Measurements from ENCODE around the gene THRA.
"Not testable (repeated sequence)": the region's sequence is repeated elsewhere in the genome, so short reads cannot be mapped to it uniquely, and the experiment has no call there.

THRA gene

DNA sequence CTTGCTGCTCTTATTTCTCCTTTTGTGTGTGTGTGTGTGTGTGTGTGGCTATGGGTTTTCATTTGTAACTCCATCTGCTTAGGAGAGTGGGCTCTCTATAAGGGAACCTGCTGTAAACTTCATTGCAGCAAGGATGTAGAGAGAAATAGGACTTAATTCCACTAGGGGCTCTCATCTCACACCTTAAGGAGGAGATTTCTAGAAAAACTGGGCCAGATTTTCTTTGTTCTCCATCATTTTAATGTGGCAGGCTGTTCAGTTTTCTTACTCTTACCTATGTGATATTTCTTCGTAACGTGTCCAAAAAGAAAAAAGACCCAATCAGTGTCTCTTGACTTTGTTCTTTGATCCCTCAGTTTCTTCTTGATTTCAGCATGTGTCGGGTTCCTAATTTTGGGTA is 73.1 kb downstream of the THRA start:
- in situ Hi-C loops (cut with MboI; ENCODE audit: low sequenced_read_pairs) = no loop called here

- in situ Hi-C loops (cut with MboI; ENCODE audit: low sequenced_read_pairs) = no loop called here
Measured at GRCh38 chr17:40139566-40140058, 76.8 kb downstream of the THRA start.

GRCh38 chr17:40143166-40143565 is 80.4 kb downstream of the THRA start:
- in situ Hi-C loops (cut with MboI; ENCODE audit: low sequenced_read_pairs) = not testable (repeated sequence)
